Measurements from ENCODE around the gene RNF213.
A peak's percentile ranks its signal among the peaks of the same experiment; 100 is the strongest.

Gene RNF213

GRCh38 chr17:80422981-80423380 lies 162.3 kb downstream of the RNF213 start:
- no peak for DNase-seq

DNA sequence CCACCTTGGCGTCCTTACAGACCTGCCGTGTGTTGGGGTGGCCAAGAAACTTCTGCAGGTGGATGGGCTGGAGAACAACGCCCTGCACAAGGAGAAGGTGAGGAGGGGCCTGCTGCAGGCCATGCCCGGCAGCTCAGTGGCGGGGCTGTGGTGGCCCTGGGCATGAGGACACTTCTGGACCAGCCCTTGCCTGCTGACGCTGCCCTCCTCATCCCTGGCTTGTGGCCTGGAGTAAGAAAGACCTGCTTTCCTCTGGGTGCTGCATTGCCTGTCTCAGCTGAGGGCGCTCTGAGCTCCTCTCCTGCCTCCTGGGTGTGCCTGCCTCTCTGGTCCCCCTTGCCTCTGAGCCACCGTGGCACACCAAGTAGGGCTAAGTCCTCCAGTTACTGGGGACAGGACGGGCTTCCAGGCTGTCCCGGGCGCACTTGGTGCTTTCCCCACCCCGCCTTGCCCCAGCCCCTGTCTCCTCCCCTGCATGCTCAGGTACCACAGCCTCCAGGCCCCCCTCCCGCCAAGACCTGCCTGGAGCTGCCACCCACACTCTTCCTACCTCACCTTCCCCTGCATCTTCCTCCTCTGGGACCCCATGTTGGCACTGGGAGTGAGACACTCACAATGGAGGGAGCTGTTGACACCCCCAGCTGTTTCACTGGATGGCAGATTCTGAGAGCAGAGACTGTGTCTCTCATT lies 163.0 kb downstream of the RNF213 start:
- DNase-seq: no peak

- DNase-seq: no peak
Measured at GRCh38 chr17:80424261-80424660, 163.6 kb downstream of the RNF213 start.

DNA sequence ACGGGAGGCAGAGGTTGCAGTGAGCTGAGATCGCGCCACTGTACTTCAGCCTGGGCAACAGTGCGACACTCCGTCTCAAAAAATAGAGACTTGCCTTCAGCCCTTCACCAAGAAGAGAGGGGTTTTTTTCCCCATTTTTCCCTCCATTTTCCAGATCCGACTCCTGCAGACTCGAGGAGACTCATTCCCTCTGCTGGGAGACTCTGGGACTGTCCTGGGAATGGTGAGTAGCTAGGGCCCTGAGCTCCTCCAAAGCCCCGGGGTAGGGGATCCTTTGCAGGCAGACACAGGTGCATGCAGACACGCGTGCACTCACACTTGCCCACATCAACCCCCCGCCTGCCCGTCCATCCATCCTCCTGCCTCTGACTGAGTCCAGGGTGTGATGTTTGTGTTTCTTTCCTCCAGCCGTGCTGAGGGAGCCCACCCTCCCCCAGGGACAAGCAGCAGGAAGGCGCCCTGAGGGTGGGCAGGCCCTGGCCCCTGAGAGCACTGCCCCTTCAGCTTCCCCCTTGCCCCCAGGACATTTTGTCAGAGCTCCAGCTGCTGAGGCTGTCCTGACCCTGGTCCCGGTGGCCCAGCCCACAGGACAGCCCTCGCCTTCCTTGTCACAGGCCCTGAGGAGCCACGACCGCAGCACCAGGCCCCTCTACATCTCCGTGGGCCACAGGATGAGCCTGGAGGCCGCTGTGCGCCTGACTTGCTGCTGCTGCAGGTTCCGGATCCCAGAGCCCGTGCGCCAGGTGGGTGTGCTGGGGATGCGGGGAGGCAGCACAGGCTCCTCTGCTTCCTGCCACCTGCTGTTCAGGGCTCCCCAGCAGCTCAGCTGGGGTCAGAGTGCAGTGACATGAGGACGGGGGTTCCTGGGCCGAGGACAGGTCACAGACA lies 164.5 kb downstream of the RNF213 start:
- no peak for DNase-seq

GRCh38 chr17:80425835-80426426 lies 165.3 kb downstream of the RNF213 start:
- DNase-seq: no peak

DNA sequence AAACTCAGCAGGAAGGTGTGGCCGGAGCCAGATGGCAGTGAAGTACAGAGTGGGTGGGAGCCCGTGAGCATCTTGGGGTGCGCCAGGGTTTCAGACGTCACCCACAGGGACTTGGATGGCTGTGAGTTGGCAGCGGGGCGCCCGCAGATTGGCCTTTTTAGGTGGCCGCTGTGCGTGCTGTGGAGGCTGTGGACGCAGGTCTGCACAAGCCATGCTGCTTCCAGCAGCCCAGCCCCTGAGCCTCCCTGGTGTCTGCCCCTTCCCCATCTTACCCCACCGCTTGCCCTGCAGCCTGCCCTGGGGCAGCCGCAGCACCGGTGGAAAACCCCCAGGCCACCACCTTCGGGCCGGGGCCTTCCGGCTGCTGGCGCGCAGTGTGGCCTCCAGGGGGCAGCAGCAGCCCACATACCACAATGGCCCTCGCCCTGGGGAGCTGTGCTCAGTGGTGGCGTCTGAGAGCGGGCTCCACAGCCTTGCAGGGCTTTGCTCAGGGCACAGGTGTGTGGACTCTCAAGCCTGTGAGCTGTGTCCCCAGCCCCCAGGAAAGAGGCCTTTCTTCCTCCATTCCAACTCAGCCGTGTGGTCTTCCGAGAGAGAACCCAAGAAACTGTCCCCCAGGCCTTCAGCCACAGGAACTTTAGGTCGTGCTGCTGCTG lies 166.1 kb downstream of the RNF213 start:
- DNase-seq: peak; percentile 87

GRCh38 chr17:80427366-80428282 lies 167.0 kb downstream of the RNF213 start:
- no peak for DNase-seq

GRCh38 chr17:80428363-80428762 lies 167.7 kb downstream of the RNF213 start:
- DNase-seq: no peak

- no peak for DNase-seq
Measured at GRCh38 chr17:80428796-80429195, 168.1 kb downstream of the RNF213 start.

DNA sequence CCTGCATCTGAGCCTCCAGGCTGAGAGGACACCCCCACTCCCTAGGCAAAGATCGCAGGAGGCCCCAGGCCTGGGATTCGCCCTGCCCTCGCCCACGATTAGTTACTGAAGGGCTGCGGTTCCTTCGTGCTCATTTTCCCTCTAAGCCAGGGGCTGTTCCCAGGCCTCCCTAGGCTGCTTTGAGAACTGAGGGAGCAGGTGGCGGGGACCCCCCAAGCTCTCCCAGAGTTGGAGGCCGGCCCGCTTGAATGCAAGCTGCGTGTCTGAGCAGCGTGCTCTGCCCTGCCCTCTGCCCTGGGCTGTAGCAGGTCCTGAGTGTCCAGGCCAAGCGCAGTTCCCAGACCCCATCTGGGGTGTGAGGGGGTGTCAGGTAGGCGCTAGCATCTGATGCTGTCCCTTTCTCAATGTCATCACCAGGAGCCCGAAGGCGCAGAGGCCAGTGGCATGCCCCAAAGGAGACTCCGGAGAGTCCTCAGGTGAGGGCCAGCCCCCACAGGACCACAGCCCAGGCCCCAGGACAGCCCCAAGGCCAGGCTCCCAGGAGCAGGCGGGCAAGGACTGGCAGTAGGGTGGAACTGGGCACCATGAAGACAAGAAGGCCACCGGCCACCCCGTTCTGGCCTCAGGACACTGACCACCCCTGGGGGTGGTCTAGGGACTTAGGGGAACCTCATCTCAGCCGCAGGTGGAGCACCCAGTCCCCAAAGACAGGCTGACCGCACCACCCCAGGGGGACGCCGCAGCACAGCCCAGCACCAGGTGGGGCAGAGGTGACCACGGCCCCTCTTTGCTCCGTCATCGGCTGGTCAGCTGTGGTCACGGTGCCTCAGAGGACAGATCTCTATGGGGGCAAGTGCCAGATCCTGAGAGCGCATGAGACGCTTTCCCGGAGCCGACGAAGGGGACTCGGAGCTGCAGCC lies 169.0 kb downstream of the RNF213 start:
- DNase-seq: no peak

- DNase-seq: no peak
Measured at GRCh38 chr17:80430446-80431245, 170.0 kb downstream of the RNF213 start.

DNA sequence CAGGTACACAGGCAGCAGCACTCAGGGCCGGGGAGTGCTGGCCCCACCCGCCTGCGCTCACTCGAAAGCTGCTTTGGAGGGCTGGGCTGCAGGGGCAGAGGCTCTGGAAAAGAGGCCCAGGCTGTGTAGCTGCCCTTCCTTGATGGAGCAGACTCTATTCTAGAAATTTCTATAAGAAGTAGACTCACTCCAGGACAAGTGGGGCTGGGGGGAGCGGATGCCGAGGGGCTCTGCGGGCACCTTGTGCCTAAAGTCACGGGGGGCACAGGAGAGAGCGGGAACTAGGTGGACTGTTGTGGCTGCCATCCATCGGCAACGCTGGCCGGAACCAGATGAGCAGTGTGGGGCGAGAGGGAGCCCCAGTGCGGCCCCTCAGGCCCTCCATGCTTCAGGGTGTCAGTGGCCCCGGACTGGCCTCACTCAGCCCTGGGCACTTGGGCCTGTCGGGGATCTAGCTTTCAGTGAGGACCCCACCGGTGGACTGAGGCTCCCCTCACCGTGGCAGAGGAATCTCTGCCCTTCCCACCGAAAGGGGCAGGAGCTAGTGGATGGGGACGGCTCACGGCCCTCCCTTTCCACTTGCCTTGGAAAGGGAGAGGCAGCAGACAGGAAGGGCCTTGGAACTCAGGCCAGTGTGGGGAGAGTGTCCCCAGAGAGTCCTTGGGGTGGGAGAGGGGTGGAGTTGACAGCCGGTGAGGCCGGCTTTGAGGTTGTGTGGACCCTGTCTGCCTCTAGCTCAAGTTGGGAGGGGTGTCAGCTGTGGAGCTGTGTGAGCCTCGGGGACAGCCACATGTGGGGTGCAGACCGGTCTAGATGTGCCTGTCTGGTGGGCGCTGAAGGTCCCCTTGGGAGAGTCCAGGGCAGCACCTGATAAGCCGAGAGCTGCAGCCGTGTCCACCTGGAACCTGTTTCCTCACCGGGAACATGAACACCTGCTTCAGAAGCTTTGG lies 170.9 kb downstream of the RNF213 start:
- DNase-seq: no peak

GRCh38 chr17:80432350-80432955 lies 171.8 kb downstream of the RNF213 start:
- no peak for DNase-seq

DNA sequence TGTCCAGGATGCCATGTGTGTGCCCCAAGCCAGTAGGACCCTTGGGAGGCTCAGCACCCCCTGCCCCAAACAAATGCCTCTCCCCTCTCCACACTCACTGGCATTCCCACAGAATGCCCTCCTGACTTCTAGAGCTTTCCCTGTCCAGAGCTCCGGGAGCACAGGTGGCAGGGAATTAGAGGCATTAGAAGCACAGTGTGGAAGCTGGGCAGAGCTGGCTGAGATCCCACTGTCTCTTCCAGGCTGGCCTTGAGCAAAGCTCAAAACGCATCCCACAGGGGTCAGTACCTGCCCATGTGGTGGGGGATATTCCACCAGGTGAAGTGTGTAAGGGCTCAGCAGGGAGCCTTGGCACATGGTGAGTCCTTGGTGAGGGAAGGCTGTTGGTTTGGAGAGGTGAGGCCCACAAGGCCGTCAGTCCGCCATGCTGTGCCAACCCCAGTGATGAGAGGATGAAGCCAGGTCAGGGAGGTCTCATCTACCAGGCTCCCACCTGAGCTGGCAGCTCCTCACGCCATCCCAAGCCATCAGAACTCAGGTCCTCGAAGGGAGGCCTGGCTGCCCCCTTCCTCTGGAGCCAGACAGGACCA lies 172.4 kb downstream of the RNF213 start:
- no peak for DNase-seq

DNA sequence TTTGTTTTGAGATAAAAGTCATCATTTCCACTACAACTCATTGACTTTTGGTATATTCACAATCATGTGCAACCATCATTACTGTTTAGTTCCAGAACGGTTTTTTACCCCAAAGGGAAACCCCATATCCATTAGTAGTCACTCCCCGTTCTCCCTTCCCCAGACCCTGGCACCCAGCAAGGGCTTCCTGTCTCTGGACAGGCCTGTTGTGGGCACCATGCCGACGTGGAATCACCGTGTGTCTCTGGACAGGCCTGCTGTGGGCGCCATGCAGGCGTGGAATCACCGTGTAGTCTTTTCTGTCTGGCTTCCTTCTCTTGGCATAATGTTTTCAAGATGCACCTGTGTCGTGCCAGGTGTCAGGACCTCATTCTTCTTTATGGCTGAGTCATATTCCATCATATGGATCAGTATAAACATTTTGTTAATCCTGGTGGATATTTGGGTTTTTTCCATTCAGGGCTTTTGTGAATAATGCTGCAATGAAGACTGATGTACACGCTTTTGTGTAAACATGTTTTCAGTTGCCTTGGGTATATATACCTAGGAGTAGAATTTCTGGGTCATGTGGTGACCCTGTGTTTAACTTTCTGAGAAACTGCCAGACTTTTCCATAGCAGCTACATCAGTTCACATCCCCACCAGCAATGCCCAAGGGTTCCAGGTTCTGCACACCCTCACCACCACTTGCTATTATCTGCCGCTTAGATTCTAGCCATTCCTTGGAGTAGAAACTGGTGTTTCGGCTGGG lies 173.4 kb downstream of the RNF213 start:
- no peak for DNase-seq

DNA sequence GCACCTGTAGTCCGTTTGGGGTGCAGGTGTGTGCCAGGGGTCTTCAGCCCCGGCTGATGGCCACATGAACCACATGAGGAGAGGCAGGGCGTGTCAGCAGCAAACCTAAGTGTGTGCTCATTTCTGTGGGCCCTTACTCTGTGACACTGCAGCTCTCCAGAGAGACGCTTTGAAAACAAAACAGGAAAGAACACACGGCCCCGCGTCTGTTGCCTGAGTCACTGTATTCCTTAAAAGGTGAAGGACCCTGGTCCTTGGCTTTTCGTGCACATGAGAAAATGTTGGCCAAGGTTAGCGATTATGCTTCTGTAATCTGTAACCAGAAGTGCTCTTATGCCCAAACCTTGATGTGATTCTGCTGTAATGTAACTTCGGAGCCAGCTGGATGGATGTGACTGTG lies 176.9 kb downstream of the RNF213 start:
- DNase-seq: no peak

DNA sequence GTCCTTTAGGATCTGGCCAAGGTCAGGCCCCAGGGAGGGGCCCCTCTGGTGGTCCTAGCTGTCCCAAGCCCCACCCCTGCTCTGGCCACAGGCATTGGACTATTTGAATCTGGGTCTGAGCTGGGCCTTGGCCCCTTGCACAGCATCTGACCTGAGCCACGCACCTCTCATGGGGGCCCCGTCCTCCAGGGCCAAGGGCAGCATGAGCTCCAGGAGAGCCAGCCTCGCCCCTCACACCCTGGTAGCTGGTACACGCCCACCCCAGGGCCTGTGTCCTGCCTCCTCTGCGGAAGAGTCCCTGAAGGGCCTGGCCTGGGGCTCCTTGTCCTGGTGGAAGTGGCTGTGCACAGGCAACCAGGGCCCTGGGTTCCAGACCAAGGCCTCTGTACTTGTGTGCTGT lies 178.2 kb downstream of the RNF213 start:
- DNase-seq: no peak

Data from T-helper 9 cell (primary cell).